ENCODE results near the gene PPIP5K1. TPM values are rescaled to one million over a fixed set of nuclear protein-coding genes. Genes with fewer than 3 reads are reported as not detected.
A peak's percentile ranks its signal among the peaks of the same experiment; 100 is the strongest.

The PPIP5K1 gene
- total RNA-seq, 4 donors from 2014 or later: 16.7 to 44.7 (median 22.1) TPM

GRCh38 chr15:43550527-43551363 is 39.3 kb downstream of the PPIP5K1 start:
- Histone ChIP-seq H3K4me1 (no peaks in the 10 kb centered on the region), H3K27me3 (no peaks in the 10 kb centered on the region), H3K36me3 (peaks cover 0 to 45% of the 10 kb centered on the region in 2 donors), H3K27ac (no peak overlapping the region), H3K9me3 (no peaks in the 10 kb centered on the region), H3K4me3 (no peak overlapping the region)
- WGBS, 2 donors (ENCODE audit: low coverage in 1 of 2): 33 to 73% methylated on average over 5 of the region's 10 CpGs
- ATAC-seq: peak; percentile 58
- TF ChIP-seq POLR2A (IDR thresholded peaks at IDR 0.05) (no peak), POLR2AphosphoS5 (IDR thresholded peaks at IDR 0.05) (no peak), EP300 (IDR thresholded peaks at IDR 0.05) (no peak)
- TF ChIP-seq, protein P1, sequence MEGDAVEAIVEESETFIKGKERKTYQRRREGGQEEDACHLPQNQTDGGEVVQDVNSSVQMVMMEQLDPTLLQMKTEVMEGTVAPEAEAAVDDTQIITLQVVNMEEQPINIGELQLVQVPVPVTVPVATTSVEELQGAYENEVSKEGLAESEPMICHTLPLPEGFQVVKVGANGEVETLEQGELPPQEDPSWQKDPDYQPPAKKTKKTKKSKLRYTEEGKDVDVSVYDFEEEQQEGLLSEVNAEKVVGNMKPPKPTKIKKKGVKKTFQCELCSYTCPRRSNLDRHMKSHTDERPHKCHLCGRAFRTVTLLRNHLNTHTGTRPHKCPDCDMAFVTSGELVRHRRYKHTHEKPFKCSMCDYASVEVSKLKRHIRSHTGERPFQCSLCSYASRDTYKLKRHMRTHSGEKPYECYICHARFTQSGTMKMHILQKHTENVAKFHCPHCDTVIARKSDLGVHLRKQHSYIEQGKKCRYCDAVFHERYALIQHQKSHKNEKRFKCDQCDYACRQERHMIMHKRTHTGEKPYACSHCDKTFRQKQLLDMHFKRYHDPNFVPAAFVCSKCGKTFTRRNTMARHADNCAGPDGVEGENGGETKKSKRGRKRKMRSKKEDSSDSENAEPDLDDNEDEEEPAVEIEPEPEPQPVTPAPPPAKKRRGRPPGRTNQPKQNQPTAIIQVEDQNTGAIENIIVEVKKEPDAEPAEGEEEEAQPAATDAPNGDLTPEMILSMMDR (IDR thresholded peaks at IDR 0.05): no peak

- no peak for ATAC-seq
- H3K36me3 ChIP-seq: peaks cover 0 to 30% of the 10 kb centered on the region in 2 donors
- H3K4me3 ChIP-seq: no peak overlapping the region
- H3K27me3 ChIP-seq: no peaks in the 10 kb centered on the region
- H3K4me1 ChIP-seq: no peaks in the 10 kb centered on the region
- TF ChIP-seq POLR2AphosphoS5 (IDR thresholded peaks at IDR 0.05) (no peak), EP300 (IDR thresholded peaks at IDR 0.05) (no peak), POLR2A (IDR thresholded peaks at IDR 0.05) (no peak)
- TF ChIP-seq, protein P1 (IDR thresholded peaks at IDR 0.05): no peak
- WGBS, 2 donors (ENCODE audit: low coverage in 1 of 2): 85 to 100% methylated on average over 2 of the region's 2 CpGs
- H3K27ac ChIP-seq: no peak overlapping the region
- no peaks in the 10 kb centered on the region for H3K9me3 ChIP-seq
Measured at GRCh38 chr15:43547539-43547938, 42.5 kb downstream of the PPIP5K1 start.

GRCh38 chr15:43545426-43545825 is 44.6 kb downstream of the PPIP5K1 start:
- Histone ChIP-seq H3K27ac (no peak overlapping the region), H3K4me1 (no peaks in the 10 kb centered on the region), H3K27me3 (no peaks in the 10 kb centered on the region), H3K36me3 (peaks cover 0 to 27% of the 10 kb centered on the region in 2 donors), H3K9me3 (no peaks in the 10 kb centered on the region), H3K4me3 (no peak overlapping the region)
- no peak for TF ChIP-seq POLR2AphosphoS5 (IDR thresholded peaks at IDR 0.05)
- TF ChIP-seq POLR2A (IDR thresholded peaks at IDR 0.05): no peak
- no peak for TF ChIP-seq EP300 (IDR thresholded peaks at IDR 0.05)
- TF ChIP-seq, protein P1 (IDR thresholded peaks at IDR 0.05): no peak
- WGBS, 2 donors (ENCODE audit: low coverage in 1 of 2): 57 to 86% methylated on average over 1 of the region's 1 CpG
- no peak for ATAC-seq

GRCh38 chr15:43544266-43544665 is 45.7 kb downstream of the PPIP5K1 start:
- H3K27me3 ChIP-seq: no peaks in the 10 kb centered on the region
- H3K36me3 ChIP-seq: peaks cover 0 to 26% of the 10 kb centered on the region in 2 donors
- no peak overlapping the region for H3K4me3 ChIP-seq
- no peaks in the 10 kb centered on the region for H3K9me3 ChIP-seq
- no peak overlapping the region for H3K27ac ChIP-seq
- no peaks in the 10 kb centered on the region for H3K4me1 ChIP-seq
- TF ChIP-seq POLR2A (IDR thresholded peaks at IDR 0.05): no peak
- TF ChIP-seq, protein P1 (IDR thresholded peaks at IDR 0.05): no peak
- no peak for TF ChIP-seq EP300 (IDR thresholded peaks at IDR 0.05)
- no peak for TF ChIP-seq POLR2AphosphoS5 (IDR thresholded peaks at IDR 0.05)
- no peak for ATAC-seq

DNA sequence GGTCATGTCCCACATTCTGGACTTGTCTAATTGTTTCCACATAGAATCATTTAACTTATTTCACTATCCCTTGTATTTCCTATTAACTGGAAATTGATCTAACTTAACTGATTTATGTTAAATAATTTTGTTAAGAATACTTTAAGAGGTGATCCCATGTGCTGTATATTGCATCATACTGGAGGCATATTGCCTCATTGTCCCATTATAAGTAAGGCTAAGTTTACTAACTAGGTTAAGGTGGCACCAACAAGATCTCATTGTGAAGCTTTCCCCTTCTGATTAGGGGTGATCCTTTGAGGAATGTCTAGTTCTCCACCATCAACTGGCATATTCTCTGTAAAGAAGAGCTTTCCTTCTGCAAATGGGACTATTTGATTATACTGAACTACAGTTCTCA is 48.2 kb downstream of the PPIP5K1 start:
- H3K4me1 ChIP-seq: no peaks in the 10 kb centered on the region
- H3K27me3 ChIP-seq: no peaks in the 10 kb centered on the region
- H3K36me3 ChIP-seq: peaks cover 0 to 19% of the 10 kb centered on the region in 2 donors
- no peak for TF ChIP-seq POLR2A (IDR thresholded peaks at IDR 0.05)
- no peak for TF ChIP-seq EP300 (IDR thresholded peaks at IDR 0.05)
- no peak overlapping the region for H3K27ac ChIP-seq
- no peak overlapping the region for H3K4me3 ChIP-seq
- H3K9me3 ChIP-seq: no peaks in the 10 kb centered on the region
- ATAC-seq: no peak
